CD4-positive, alpha-beta memory T cell (primary cell): ENCODE results near the gene SLC9A4. TPM values are rescaled to one million over a fixed set of nuclear protein-coding genes. Genes with fewer than 3 reads are reported as not detected.
A peak's percentile ranks its signal among the peaks of the same experiment; 100 is the strongest.

Experiments used
- CTCF ChIA-PET: fragments of 350-600 bp; sonication (Branson Sonifier 250); formaldehyde crosslinking; loops from one replicate; lab custom pipeline; 2021; ENCODE audit warnings: inconsistent platforms; ENCODE audit not compliant: partially characterized antibody; lab: Charles Lee
- POLR2A ChIA-PET: fragments of 350-600 bp; sonication (Branson Sonifier 250); formaldehyde crosslinking; loops from one replicate; lab custom pipeline; 2021; ENCODE audit not compliant: partially characterized antibody; lab: Charles Lee
- DNase-seq, 5 donors: peaks; one replicate each; pipeline versions ENCODE4 v3.0.0 to v3.0.0-alpha.2; 2020 to 2022; ENCODE audit warnings: mixed read lengths in 1 of 5
- H3K27ac ChIP-seq: one replicate; pipeline ENCODE4 v1.7.0; 2013; ENCODE audit warnings: low read depth, low read length
- H3K27me3 ChIP-seq: 2 replicates; pipeline ENCODE4 v1.7.0; 2013; ENCODE audit warnings: mild to moderate bottlenecking, low read length, moderate library complexity; ENCODE audit not compliant: insufficient read depth
- H3K36me3 ChIP-seq: 2 replicates; pipeline ENCODE4 v1.7.0; 2013; ENCODE audit warnings: mild to moderate bottlenecking, low read length, moderate library complexity; ENCODE audit not compliant: insufficient read depth
- H3K4me1 ChIP-seq: 2 replicates; pipeline ENCODE4 v1.7.0; 2013; ENCODE audit warnings: mild to moderate bottlenecking, low read length, moderate library complexity; ENCODE audit not compliant: insufficient read depth
- H3K4me3 ChIP-seq, 2 donors: one replicate each; pipeline ENCODE4 v1.7.0; 2013; ENCODE audit warnings: low read length in 2 of 2, mild to moderate bottlenecking in 1 of 2
- H3K9me3 ChIP-seq, 2 donors: one replicate each; pipeline ENCODE4 v1.7.0; 2013; ENCODE audit warnings: low read length in 2 of 2, control low read depth in 1 of 2; ENCODE audit not compliant: control insufficient read depth in 1 of 2
- H3K27ac Mint-ChIP-seq, 7 donors: one replicate each; pipeline ENCODE4 v1.8.0; 2020 to 2021; ENCODE audit warnings: mixed read lengths in 7 of 7, mild to moderate bottlenecking in 6 of 7, inconsistent platforms in 3 of 7, moderate library complexity in 3 of 7
- H3K27me3 Mint-ChIP-seq, 2 donors: one replicate each; pipeline ENCODE4 v1.8.0; 2020 to 2021; ENCODE audit warnings: mixed read lengths in 2 of 2
- H3K36me3 Mint-ChIP-seq, 2 donors: one replicate each; pipeline ENCODE4 v1.8.0; 2020 to 2021; ENCODE audit warnings: mixed read lengths in 2 of 2, inconsistent platforms in 1 of 2, mild to moderate bottlenecking in 1 of 2
- H3K4me1 Mint-ChIP-seq, 4 donors: one replicate each; pipeline ENCODE4 v1.8.0; 2020 to 2021; ENCODE audit warnings: mixed read lengths in 4 of 4, mild to moderate bottlenecking in 1 of 4
- H3K4me3 Mint-ChIP-seq, 8 donors: one replicate each; pipeline ENCODE4 v1.8.0; 2020 to 2021; ENCODE audit warnings: mixed read lengths in 8 of 8, mild to moderate bottlenecking in 7 of 8, moderate library complexity in 6 of 8, inconsistent platforms in 3 of 8
- H3K9me3 Mint-ChIP-seq, 8 donors: one replicate each; pipeline ENCODE4 v1.8.0; 2020 to 2021; ENCODE audit warnings: mixed read lengths in 8 of 8, mild to moderate bottlenecking in 5 of 8, inconsistent platforms in 3 of 8, moderate library complexity in 1 of 8
- intact Hi-C: fragments of 100-400 bp; cut with micrococcal nuclease; formaldehyde crosslinking; loops from one replicate; pipeline ENCODE4 v1.15.1; 2023
- polyA plus RNA-seq, 2 donors: library from polyadenylated mRNA; unstranded; fragments of 300-500 nt; fragmentation: Illumina TruSeq; gene quantifications; one replicate each; pipeline ENCODE4 v1.2.3, GENCODE V29; 2021
- total RNA-seq, 2 experiments: library from RNA; stranded (reverse); gene quantifications; one replicate each; pipeline ENCODE4 v1.2.3, GENCODE V29; 2021

The SLC9A4 gene
- total and polyA plus RNA-seq, 4 experiments from 2014 or later = 0.08 TPM; not detected in 3

DNA sequence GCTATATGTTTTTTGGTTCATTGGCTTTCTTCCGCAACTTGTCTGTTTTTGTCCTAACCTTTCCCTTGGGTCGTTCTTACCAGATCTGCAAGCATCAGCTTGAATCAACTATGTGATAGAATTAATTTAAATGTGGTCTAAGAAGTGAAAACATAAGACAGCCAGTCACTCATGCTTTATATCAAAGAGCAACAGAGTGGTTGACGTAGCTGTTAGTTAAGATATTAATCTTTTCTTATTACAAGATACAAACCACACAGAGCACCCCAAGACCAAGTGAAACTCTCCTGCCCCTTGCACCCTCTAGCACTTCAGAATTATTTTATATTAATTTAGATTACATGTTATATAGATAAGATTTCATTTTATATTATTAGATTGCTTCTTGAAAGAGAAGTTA, 34.9 kb upstream of the SLC9A4 start:
- H3K4me1 Mint-ChIP-seq = peaks cover 23 to 36% (median 28%) of the 10 kb centered on the region in 4 donors
- POLR2A ChIA-PET = no interaction called here
- no peaks in the 10 kb centered on the region for H3K9me3 Mint-ChIP-seq

DNA sequence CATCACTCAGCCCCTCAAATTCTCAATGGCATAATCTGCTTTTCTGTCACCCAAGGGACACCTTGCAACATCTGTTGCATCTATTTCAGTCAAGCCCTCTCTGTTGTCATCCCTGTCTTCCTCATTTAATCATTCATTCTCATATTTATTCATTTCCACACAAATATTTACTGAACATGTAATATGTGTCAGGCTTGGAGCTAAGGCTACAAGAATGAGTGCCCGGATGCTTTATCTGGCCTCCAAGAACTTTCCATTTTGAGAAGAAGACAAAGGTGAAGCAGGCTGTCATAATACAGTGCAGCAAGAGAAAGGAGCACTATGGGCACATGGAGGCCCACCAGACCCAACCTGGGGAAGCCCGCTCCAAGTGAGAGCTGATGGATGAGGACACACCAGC, 34.4 kb upstream of the SLC9A4 start:
- CTCF ChIA-PET = interaction anchor here (0.9 to 1.8 kb wide), 7 partner anchors 9 to 418 kb away, joined by 3 to 7 read pairs (median 4); no protein-coding TSS in a partner anchor

More for the DNA sequence above, 34.9 kb upstream of the SLC9A4 start:
- Histone ChIP-seq H3K4me1 (peaks cover 31% of the 10 kb centered on the region), H3K27me3 (no peaks in the 10 kb centered on the region), H3K27ac (no peak overlapping the region), H3K9me3 (no peaks in the 10 kb centered on the region), H3K36me3 (no peaks in the 10 kb centered on the region), H3K4me3 (no peak overlapping the region)
- Mint-ChIP-seq H3K27me3 (no peaks in the 10 kb centered on the region), H3K4me3 (no peak overlapping the region), H3K27ac (no peak overlapping the region), H3K36me3 (peaks cover 0 to 4% of the 10 kb centered on the region in 2 donors)
- intact Hi-C loops = no loop called here
- CTCF ChIA-PET = interaction anchor here (0.9 to 1.8 kb wide), 6 partner anchors 8 to 198 kb away, joined by 3 to 7 read pairs (median 4); no protein-coding TSS in a partner anchor
- no peak for DNase-seq

GRCh38 chr2:102439065-102439695, 33.8 kb upstream of the SLC9A4 start:
- no peaks in the 10 kb centered on the region for H3K27me3 ChIP-seq
- H3K4me1 ChIP-seq = peaks cover 32% of the 10 kb centered on the region
- H3K36me3 ChIP-seq = no peaks in the 10 kb centered on the region
- Mint-ChIP-seq H3K27ac (no peak overlapping the region), H3K27me3 (no peaks in the 10 kb centered on the region), H3K4me3 (no peak overlapping the region), H3K9me3 (no peaks in the 10 kb centered on the region), H3K36me3 (peaks cover 0 to 4% of the 10 kb centered on the region in 2 donors), H3K4me1 (peaks cover 25 to 38% (median 32%) of the 10 kb centered on the region in 4 donors)
- H3K27ac ChIP-seq = no peak overlapping the region
- ChIA-PET CTCF (interaction anchor here (1.0 to 1.8 kb wide), 5 partner anchors 9 to 419 kb away, joined by 3 to 7 read pairs (median 4); no protein-coding TSS in a partner anchor), POLR2A (no interaction called here)
- no peaks in the 10 kb centered on the region for H3K9me3 ChIP-seq
- intact Hi-C loops = no loop called here
- DNase-seq = no peak
- H3K4me3 ChIP-seq = no peak overlapping the region

More for the DNA sequence above, 34.4 kb upstream of the SLC9A4 start:
- no peak overlapping the region for H3K27ac Mint-ChIP-seq
- H3K27me3 ChIP-seq = no peaks in the 10 kb centered on the region
- H3K4me1 Mint-ChIP-seq = peaks cover 25 to 38% (median 32%) of the 10 kb centered on the region in 4 donors
- no peaks in the 10 kb centered on the region for H3K9me3 ChIP-seq
- no peak overlapping the region for H3K27ac ChIP-seq
- peak in 1 of 5 donors; percentile 29 for DNase-seq
- H3K36me3 ChIP-seq = no peaks in the 10 kb centered on the region
- peaks cover 32% of the 10 kb centered on the region for H3K4me1 ChIP-seq
- no peak overlapping the region for H3K4me3 Mint-ChIP-seq
- H3K4me3 ChIP-seq = no peak overlapping the region
- H3K9me3 Mint-ChIP-seq = no peaks in the 10 kb centered on the region
- H3K27me3 Mint-ChIP-seq = no peaks in the 10 kb centered on the region
- POLR2A ChIA-PET = no interaction called here
- H3K36me3 Mint-ChIP-seq = peaks cover 0 to 4% of the 10 kb centered on the region in 2 donors
- intact Hi-C loops = no loop called here

DNA sequence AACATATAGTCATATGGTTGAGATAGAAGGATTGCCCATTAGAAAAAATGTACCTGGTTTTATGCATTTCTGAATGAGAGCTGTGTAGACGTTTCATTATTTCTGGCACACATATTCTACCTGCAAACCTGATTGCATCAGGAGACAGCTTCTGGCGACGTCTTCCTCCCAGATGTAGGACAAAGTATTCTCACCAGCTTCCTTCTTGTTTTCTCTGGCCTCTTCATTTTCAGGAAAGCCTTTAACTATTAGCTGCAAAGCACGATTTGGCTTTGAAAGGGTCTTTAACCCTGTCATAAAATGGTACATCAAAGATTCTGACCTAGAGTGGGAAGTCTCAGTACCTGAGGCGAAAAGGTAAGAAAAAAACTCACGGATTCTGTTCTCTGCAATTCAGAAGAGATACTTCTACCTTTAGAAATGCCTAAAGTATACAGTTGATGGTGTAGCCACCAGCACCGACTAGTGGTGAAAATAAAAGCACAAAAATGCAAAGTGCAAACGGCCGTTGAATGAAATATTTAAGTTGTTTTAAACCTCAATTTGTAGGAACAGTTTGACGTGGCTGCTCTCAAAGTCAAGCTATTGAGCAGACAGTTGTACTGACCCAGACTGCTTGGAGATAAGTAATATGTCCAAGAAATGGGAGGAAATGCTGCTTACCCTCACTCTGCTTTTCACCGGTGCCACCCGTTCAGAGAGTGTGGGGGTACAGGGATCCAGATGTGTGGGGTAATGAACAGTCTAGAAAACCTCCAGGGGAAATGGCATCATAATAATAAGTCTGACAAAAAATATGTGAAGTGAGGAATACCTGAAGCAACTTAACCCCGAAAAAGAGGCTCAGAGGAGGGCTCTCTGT, 29.8 kb upstream of the SLC9A4 start:
- no peaks in the 10 kb centered on the region for H3K36me3 Mint-ChIP-seq
- CTCF ChIA-PET = interaction anchor here (0.7 to 4.2 kb wide), 40 partner anchors 8 to 437 kb away, joined by 3 to 71 read pairs (median 4); partner anchors contain the start of genes IL18R1 and SLC9A4
- H3K4me1 ChIP-seq = peaks cover 5% of the 10 kb centered on the region
- no peaks in the 10 kb centered on the region for H3K9me3 ChIP-seq
- POLR2A ChIA-PET = interaction anchor here (0.7 to 1.3 kb wide), 7 partner anchors 23 to 202 kb away, joined by 3 to 6 read pairs (median 3); partner anchors contain the start of gene IL18R1
- no peaks in the 10 kb centered on the region for H3K36me3 ChIP-seq
- no peaks in the 10 kb centered on the region for H3K9me3 Mint-ChIP-seq
- peak; percentile 43 to 59 (median 56) for DNase-seq
- peak overlapping the region in 5 of 8 donors; percentile 19 to 75 (median 66) for H3K4me3 Mint-ChIP-seq
- H3K4me3 ChIP-seq = no peak overlapping the region
- peak overlapping the region in 5 of 7 donors; percentile 43 to 92 (median 53) for H3K27ac Mint-ChIP-seq
- H3K27me3 Mint-ChIP-seq = no peaks in the 10 kb centered on the region
- H3K27ac ChIP-seq = no peak overlapping the region
- H3K27me3 ChIP-seq = no peaks in the 10 kb centered on the region
- intact Hi-C loops = loop anchor here (1.0 to 5.0 kb wide), 7 partner anchors 76 to 423 kb away; partner anchors contain the start of gene IL1RL2
- H3K4me1 Mint-ChIP-seq = peaks cover 8 to 11% (median 8%) of the 10 kb centered on the region in 4 donors

GRCh38 chr2:102444233-102444632, 28.8 kb upstream of the SLC9A4 start:
- CTCF ChIA-PET = interaction anchor here (0.8 to 4.2 kb wide), 28 partner anchors 10 to 438 kb away, joined by 3 to 71 read pairs (median 6); partner anchors contain the start of genes IL18R1 and SLC9A4
- no peaks in the 10 kb centered on the region for H3K36me3 Mint-ChIP-seq
- Histone ChIP-seq H3K9me3 (no peaks in the 10 kb centered on the region), H3K36me3 (no peaks in the 10 kb centered on the region), H3K27ac (no peak overlapping the region), H3K4me1 (peaks cover 5% of the 10 kb centered on the region), H3K4me3 (no peak overlapping the region), H3K27me3 (no peaks in the 10 kb centered on the region)
- H3K4me3 Mint-ChIP-seq = no peak overlapping the region
- no peaks in the 10 kb centered on the region for H3K9me3 Mint-ChIP-seq
- peaks cover 8 to 11% (median 8%) of the 10 kb centered on the region in 4 donors for H3K4me1 Mint-ChIP-seq
- intact Hi-C loops = loop anchor here (5.0 kb wide), 1 partner anchor 257 kb away; the partner anchor contains the start of gene IL1RL2
- H3K27me3 Mint-ChIP-seq = no peaks in the 10 kb centered on the region
- POLR2A ChIA-PET = interaction anchor here (0.7 to 0.9 kb wide), 3 partner anchors 26 to 203 kb away, joined by 3 read pairs; no protein-coding TSS in a partner anchor
- no peak overlapping the region for H3K27ac Mint-ChIP-seq
- no peak for DNase-seq

DNA sequence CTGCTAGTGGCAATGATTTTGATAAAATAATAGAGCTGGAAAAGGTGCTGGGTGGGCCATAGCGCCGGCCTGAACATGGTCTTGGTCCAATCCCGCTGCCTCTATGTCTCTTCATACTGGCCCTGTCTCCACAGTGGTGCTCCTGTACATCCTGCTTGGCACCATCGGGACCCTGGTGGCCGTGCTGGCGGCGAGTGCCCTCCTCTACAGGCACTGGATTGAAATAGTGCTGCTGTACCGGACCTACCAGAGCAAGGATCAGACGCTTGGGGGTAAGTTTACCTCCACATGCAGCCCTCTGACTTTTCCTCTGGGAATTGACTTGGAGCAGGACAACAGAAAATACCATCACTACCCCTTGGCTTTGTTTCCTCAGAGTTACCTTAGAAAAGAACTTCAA, 26.1 kb upstream of the SLC9A4 start:
- H3K4me1 ChIP-seq = peaks cover 5% of the 10 kb centered on the region
- CTCF ChIA-PET = interaction anchor here (1.0 to 9.3 kb wide), 7 partner anchors 16 to 206 kb away, joined by 3 to 54 read pairs (median 5); partner anchors contain the start of gene IL18RAP
- Mint-ChIP-seq H3K27ac (no peak overlapping the region), H3K36me3 (peaks cover 0 to 6% of the 10 kb centered on the region in 2 donors), H3K4me1 (peaks cover 8 to 11% (median 9%) of the 10 kb centered on the region in 4 donors), H3K27me3 (no peaks in the 10 kb centered on the region), H3K9me3 (no peaks in the 10 kb centered on the region), H3K4me3 (no peak overlapping the region)
- H3K36me3 ChIP-seq = no peaks in the 10 kb centered on the region
- H3K27ac ChIP-seq = no peak overlapping the region
- POLR2A ChIA-PET = no interaction called here
- no peak overlapping the region for H3K4me3 ChIP-seq
- no peaks in the 10 kb centered on the region for H3K9me3 ChIP-seq
- intact Hi-C loops = loop anchor here (5.0 kb wide), 1 partner anchor 1030 kb away; no protein-coding TSS in a partner anchor
- no peak for DNase-seq
- no peaks in the 10 kb centered on the region for H3K27me3 ChIP-seq
